Measurements from ENCODE around the gene EFEMP2.

EFEMP2 gene

GRCh38 chr11:65851811-65852507 lies 20.6 kb downstream of the EFEMP2 start:
- no peak for DNase-seq (ENCODE audit: extremely low spot score)
- POLR2A ChIA-PET: interaction anchor here (2.1 to 7.1 kb wide), 3 partner anchors 8 to 37 kb away, joined by 6 to 44 read pairs (median 14); partner anchors contain the start of genes CCDC85B, FIBP and MUS81
- TF ChIP-seq ARNT (IDR thresholded peaks at IDR 0.05): no peak
- no peak for TF ChIP-seq FOXK2 (IDR thresholded peaks at IDR 0.05)
- TF ChIP-seq SP1 (IDR thresholded peaks at IDR 0.05): no peak
- no peak for TF ChIP-seq PKNOX1 (IDR thresholded peaks at IDR 0.05)
- no peak for TF ChIP-seq HDGF (IDR thresholded peaks at IDR 0.05; ENCODE audit: borderline replicate concordance)
- TF ChIP-seq FOXM1 (IDR thresholded peaks at IDR 0.05; ENCODE audit: borderline replicate concordance): no peak
- no peak for TF ChIP-seq SUZ12 (IDR thresholded peaks at IDR 0.05)
- TF ChIP-seq NFRKB (IDR thresholded peaks at IDR 0.05): no peak
- TF ChIP-seq LEF1 (IDR thresholded peaks at IDR 0.05; ENCODE audit: borderline replicate concordance): no peak
- TF ChIP-seq FOXA1 (IDR thresholded peaks at IDR 0.05): no peak
- no peak for TF ChIP-seq L3MBTL2 (conservative IDR thresholded peaks at IDR 0.05)
- no peak for TF ChIP-seq CTBP1 (IDR thresholded peaks at IDR 0.05; ENCODE audit: borderline replicate concordance)
- no peak for TF ChIP-seq BHLHE40 (IDR thresholded peaks at IDR 0.05; ENCODE audit: borderline replicate concordance)
- no peak for TF ChIP-seq TARDBP (IDR thresholded peaks at IDR 0.05)
- TF ChIP-seq ELF4 (IDR thresholded peaks at IDR 0.05): no peak
- TF ChIP-seq ZNF384 (IDR thresholded peaks at IDR 0.05): no peak
- CTCF ChIA-PET: interaction anchor here (0.6 to 3.4 kb wide), 4 partner anchors 8 to 146 kb away, joined by 3 to 19 read pairs (median 4); partner anchors contain the start of gene MUS81

GRCh38 chr11:65851083-65851579 lies 21.5 kb downstream of the EFEMP2 start:
- TF ChIP-seq LEF1 (IDR thresholded peaks at IDR 0.05; ENCODE audit: borderline replicate concordance) (no peak), TARDBP (IDR thresholded peaks at IDR 0.05) (no peak), SUZ12 (IDR thresholded peaks at IDR 0.05) (no peak), L3MBTL2 (conservative IDR thresholded peaks at IDR 0.05) (no peak), CTBP1 (IDR thresholded peaks at IDR 0.05; ENCODE audit: borderline replicate concordance) (no peak), ZNF384 (IDR thresholded peaks at IDR 0.05) (no peak), PKNOX1 (IDR thresholded peaks at IDR 0.05) (no peak), HDGF (IDR thresholded peaks at IDR 0.05; ENCODE audit: borderline replicate concordance) (no peak), FOXM1 (IDR thresholded peaks at IDR 0.05; ENCODE audit: borderline replicate concordance) (no peak), FOXK2 (IDR thresholded peaks at IDR 0.05) (no peak), FOXA1 (IDR thresholded peaks at IDR 0.05) (no peak), SP1 (IDR thresholded peaks at IDR 0.05) (no peak), ELF4 (IDR thresholded peaks at IDR 0.05) (no peak), BHLHE40 (IDR thresholded peaks at IDR 0.05; ENCODE audit: borderline replicate concordance) (no peak)
- peak; percentile 55 for DNase-seq (ENCODE audit: extremely low spot score)
- ChIA-PET CTCF (interaction anchor here (1.0 to 3.4 kb wide), 2 partner anchors 9 kb away, joined by 3 to 19 read pairs; partner anchors contain the start of gene MUS81), POLR2A (interaction anchor here (0.6 to 7.1 kb wide), 3 partner anchors 9 to 133 kb away, joined by 3 to 44 read pairs (median 6); partner anchors contain the start of genes FIBP and MUS81)

- TF ChIP-seq CTBP1 (IDR thresholded peaks at IDR 0.05; ENCODE audit: borderline replicate concordance) (no peak), PKNOX1 (IDR thresholded peaks at IDR 0.05) (no peak), FOXA1 (IDR thresholded peaks at IDR 0.05) (no peak), HDGF (IDR thresholded peaks at IDR 0.05; ENCODE audit: borderline replicate concordance) (no peak), NFRKB (IDR thresholded peaks at IDR 0.05) (no peak), SUZ12 (IDR thresholded peaks at IDR 0.05) (no peak), ZNF384 (IDR thresholded peaks at IDR 0.05) (no peak), SP1 (IDR thresholded peaks at IDR 0.05) (no peak), FOXM1 (IDR thresholded peaks at IDR 0.05; ENCODE audit: borderline replicate concordance) (no peak), ELF4 (IDR thresholded peaks at IDR 0.05) (no peak), ARNT (IDR thresholded peaks at IDR 0.05) (no peak), TARDBP (IDR thresholded peaks at IDR 0.05) (no peak), BHLHE40 (IDR thresholded peaks at IDR 0.05; ENCODE audit: borderline replicate concordance) (no peak), FOXK2 (IDR thresholded peaks at IDR 0.05) (no peak), L3MBTL2 (conservative IDR thresholded peaks at IDR 0.05) (no peak), LEF1 (IDR thresholded peaks at IDR 0.05; ENCODE audit: borderline replicate concordance) (no peak)
- DNase-seq (ENCODE audit: extremely low spot score): no peak
- CTCF ChIA-PET: interaction anchor here (1.1 to 3.4 kb wide), 2 partner anchors 10 to 34 kb away, joined by 3 to 19 read pairs; partner anchors contain the start of gene MUS81
- POLR2A ChIA-PET: interaction anchor here (0.6 to 7.1 kb wide), 4 partner anchors 10 to 139 kb away, joined by 3 to 44 read pairs (median 6); partner anchors contain the start of genes FIBP, KAT5 and MUS81
These were observed 22.1 kb downstream of the EFEMP2 start for GRCh38 chr11:65850217-65851082.

- CTCF ChIA-PET: interaction anchor here (1.1 to 3.4 kb wide), 2 partner anchors 10 to 35 kb away, joined by 3 to 19 read pairs; partner anchors contain the start of gene MUS81
These were observed 22.8 kb downstream of the EFEMP2 start for GRCh38 chr11:65849771-65850216.

More at GRCh38 chr11:65849771-65850216, 22.8 kb downstream of the EFEMP2 start:
- TF ChIP-seq FOXK2 (IDR thresholded peaks at IDR 0.05): no peak
- TF ChIP-seq LEF1 (IDR thresholded peaks at IDR 0.05; ENCODE audit: borderline replicate concordance): no peak
- no peak for TF ChIP-seq CTBP1 (IDR thresholded peaks at IDR 0.05; ENCODE audit: borderline replicate concordance)
- TF ChIP-seq ELF4 (IDR thresholded peaks at IDR 0.05): no peak
- TF ChIP-seq NFRKB (IDR thresholded peaks at IDR 0.05): no peak
- no peak for TF ChIP-seq FOXM1 (IDR thresholded peaks at IDR 0.05; ENCODE audit: borderline replicate concordance)
- TF ChIP-seq L3MBTL2 (conservative IDR thresholded peaks at IDR 0.05): no peak
- TF ChIP-seq PKNOX1 (IDR thresholded peaks at IDR 0.05): no peak
- TF ChIP-seq TARDBP (IDR thresholded peaks at IDR 0.05): no peak
- no peak for TF ChIP-seq ZNF384 (IDR thresholded peaks at IDR 0.05)
- POLR2A ChIA-PET: interaction anchor here (0.9 to 7.1 kb wide), 3 partner anchors 10 to 138 kb away, joined by 3 to 44 read pairs (median 5); partner anchors contain the start of genes KAT5 and MUS81
- DNase-seq (ENCODE audit: extremely low spot score): no peak

Data from HEK293T (cell line).